Thyroid gland (tissue), 4 donors: Measurements from ENCODE around the gene RARA. TPM values are rescaled to one million over a fixed set of nuclear protein-coding genes. Genes with fewer than 3 reads are reported as not detected.

Source experiments
- DNase-seq, 2 donors: peaks; one replicate each; pipeline ENCODE4 v3.0.0-alpha.2; 2019
- H3K27ac ChIP-seq, 3 donors: fragments of 200-600 bp; sonication (generic); 1 replicate in 2 of 3; 2 replicates in 1 of 3; pipeline ENCODE4 v1.5.1; 2016 to 2019; ENCODE audit warnings: mild to moderate bottlenecking in 1 of 3, moderate library complexity in 1 of 3
- H3K27me3 ChIP-seq: fragments of 200-600 bp; sonication (generic); one replicate; pipeline ENCODE4 v1.5.1; 2019
- H3K36me3 ChIP-seq, 2 donors: fragments of 200-600 bp; sonication (generic); one replicate each; pipeline ENCODE4 v1.5.1; 2016 to 2019
- H3K4me1 ChIP-seq, 2 donors: fragments of 200-600 bp; sonication (generic); one replicate each; pipeline ENCODE4 v1.5.1; 2017 to 2019
- H3K4me3 ChIP-seq, 3 donors: fragments of 200-600 bp; sonication (generic); replicated peaks in 1 of 3; 1 replicate in 2 of 3; 2 replicates in 1 of 3; pipeline ENCODE4 v1.5.1; 2016; ENCODE audit warnings: mild to moderate bottlenecking in 1 of 3
- H3K9me3 ChIP-seq: fragments of 200-600 bp; sonication (generic); one replicate; pipeline ENCODE4 v1.5.1; 2017
- POLR2A ChIP-seq, 2 donors: fragments of 450-650 bp; IDR thresholded peaks; one replicate each; pipeline ENCODE4 v1.6.1; 2017; ENCODE audit warnings: antibody characterized with exemption in 2 of 2, mild to moderate bottlenecking in 2 of 2, moderate library complexity in 1 of 2
- WGBS, 2 donors: methylation state at CpG; one replicate each; pipeline ENCODE4 v1.1.5; 2017; 5-methylcytosine and 5-hydroxymethylcytosine counted together
- intact Hi-C: fragments of 100-400 bp; cut with DNase I; formaldehyde crosslinking; loops from one replicate; pipeline ENCODE4 v1.15.1; 2023
- total RNA-seq, 4 donors: library from RNA; depleted of rRNA; stranded (reverse); fragments of >200 nt; gene quantifications; one replicate each; pipeline ENCODE4 v1.2.3, GENCODE V29; 2016
- TF ChIP-seq, protein P1 (sequence below), 6 experiments: fragments of 200-600 bp in 3 of 6; fragments of 450-650 bp in 3 of 6; sonication (generic) in 3 of 6; IDR thresholded peaks; one replicate each; pipeline ENCODE4 v1.5.1; 2016 to 2019; ENCODE audit warnings: antibody characterized with exemption in 6 of 6, mild to moderate bottlenecking in 2 of 6, inconsistent platforms in 1 of 6, moderate library complexity in 1 of 6

Gene RARA
- total RNA-seq, 4 donors from 2014 or later: 20.0 to 60.9 (median 35.2) TPM

- Histone ChIP-seq H3K4me1 (peaks cover 62 to 80% of the 10 kb centered on the region in 2 donors), H3K9me3 (no peaks in the 10 kb centered on the region), H3K4me3 (peak overlapping the region; percentile 8 to 97 (median 38)), H3K27ac (peak overlapping the region; percentile 85 to 95 (median 88)), H3K36me3 (peaks cover 2 to 5% of the 10 kb centered on the region in 2 donors), H3K27me3 (no peaks in the 10 kb centered on the region)
- 41 to 43% methylated on average over 4 to 7 of the region's 7 CpGs for WGBS, 2 donors
- TF ChIP-seq POLR2A (IDR thresholded peaks at IDR 0.05): no peak
- TF ChIP-seq, protein P1, sequence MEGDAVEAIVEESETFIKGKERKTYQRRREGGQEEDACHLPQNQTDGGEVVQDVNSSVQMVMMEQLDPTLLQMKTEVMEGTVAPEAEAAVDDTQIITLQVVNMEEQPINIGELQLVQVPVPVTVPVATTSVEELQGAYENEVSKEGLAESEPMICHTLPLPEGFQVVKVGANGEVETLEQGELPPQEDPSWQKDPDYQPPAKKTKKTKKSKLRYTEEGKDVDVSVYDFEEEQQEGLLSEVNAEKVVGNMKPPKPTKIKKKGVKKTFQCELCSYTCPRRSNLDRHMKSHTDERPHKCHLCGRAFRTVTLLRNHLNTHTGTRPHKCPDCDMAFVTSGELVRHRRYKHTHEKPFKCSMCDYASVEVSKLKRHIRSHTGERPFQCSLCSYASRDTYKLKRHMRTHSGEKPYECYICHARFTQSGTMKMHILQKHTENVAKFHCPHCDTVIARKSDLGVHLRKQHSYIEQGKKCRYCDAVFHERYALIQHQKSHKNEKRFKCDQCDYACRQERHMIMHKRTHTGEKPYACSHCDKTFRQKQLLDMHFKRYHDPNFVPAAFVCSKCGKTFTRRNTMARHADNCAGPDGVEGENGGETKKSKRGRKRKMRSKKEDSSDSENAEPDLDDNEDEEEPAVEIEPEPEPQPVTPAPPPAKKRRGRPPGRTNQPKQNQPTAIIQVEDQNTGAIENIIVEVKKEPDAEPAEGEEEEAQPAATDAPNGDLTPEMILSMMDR (IDR thresholded peaks at IDR 0.05): no peak
- no peak for DNase-seq
- intact Hi-C loops: loop anchor here (2.0 kb wide), 1 partner anchor 32 kb away; no protein-coding TSS in a partner anchor
These were observed 35.6 kb downstream of the RARA start for GRCh38 chr17:40344421-40345160.

- Histone ChIP-seq H3K4me3 (peak overlapping the region; percentile 8 to 97 (median 38)), H3K27ac (peak overlapping the region; percentile 85 to 95 (median 88)), H3K27me3 (no peaks in the 10 kb centered on the region), H3K9me3 (no peaks in the 10 kb centered on the region), H3K36me3 (peaks cover 5 to 11% of the 10 kb centered on the region in 2 donors), H3K4me1 (peaks cover 63 to 80% of the 10 kb centered on the region in 2 donors)
- intact Hi-C loops: loop anchor here (2.0 kb wide), 1 partner anchor 33 kb away; no protein-coding TSS in a partner anchor
- peak; percentile 84 to 86 for DNase-seq
- WGBS, 2 donors: 2 to 7% methylated on average over 22 to 29 of the region's 45 CpGs
- peak in 1 of 2 donors; percentile 56 for TF ChIP-seq POLR2A (IDR thresholded peaks at IDR 0.05)
- TF ChIP-seq, protein P1 (IDR thresholded peaks at IDR 0.05): no peak
These were observed 36.4 kb downstream of the RARA start for GRCh38 chr17:40345161-40345993.

DNA sequence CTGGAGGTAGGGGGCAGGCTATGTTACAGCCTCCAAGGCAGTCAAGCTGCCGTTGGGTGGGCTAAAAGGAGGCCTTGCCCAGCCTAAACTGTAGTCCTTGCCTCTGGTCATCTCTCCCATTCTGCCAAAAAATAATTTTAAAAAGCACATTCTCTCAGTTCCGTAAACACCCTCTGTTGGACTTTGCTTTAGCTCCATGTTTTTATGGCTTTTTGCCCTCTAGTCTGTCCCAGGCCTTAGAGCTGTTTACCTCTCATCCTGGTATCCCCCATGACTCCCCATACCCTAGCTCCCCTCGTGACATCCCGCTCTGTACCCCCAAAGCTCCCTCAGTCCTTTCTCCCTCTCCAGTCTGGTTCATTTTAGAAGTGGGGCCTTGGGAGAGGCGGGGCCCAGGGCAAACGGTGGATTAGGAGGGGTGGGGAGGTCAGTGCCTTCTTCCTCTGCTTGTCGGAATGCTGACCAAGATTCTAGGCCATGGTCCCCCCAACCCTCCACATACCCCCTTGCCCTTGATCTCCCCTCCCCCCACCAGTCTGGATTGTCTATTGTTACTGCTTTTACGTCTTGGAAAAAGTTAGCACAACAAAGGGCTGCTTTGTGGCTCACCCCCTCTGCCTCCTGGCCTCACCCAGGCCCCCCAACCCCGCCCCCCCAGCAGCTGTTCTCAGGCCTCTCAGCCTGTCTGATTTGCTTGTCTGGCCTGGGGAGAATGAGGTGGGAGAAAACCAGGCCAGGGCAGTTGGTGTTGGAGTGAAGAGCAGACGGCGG is 37.2 kb downstream of the RARA start:
- Histone ChIP-seq H3K27me3 (no peaks in the 10 kb centered on the region), H3K27ac (peak overlapping the region; percentile 85 to 95 (median 88)), H3K4me3 (peak overlapping the region in 1 of 3 donors; percentile 97), H3K9me3 (no peaks in the 10 kb centered on the region), H3K36me3 (peaks cover 5 to 11% of the 10 kb centered on the region in 2 donors), H3K4me1 (peaks cover 59 to 76% of the 10 kb centered on the region in 2 donors)
- TF ChIP-seq, protein P1 (IDR thresholded peaks at IDR 0.05): no peak
- no peak for TF ChIP-seq POLR2A (IDR thresholded peaks at IDR 0.05)
- 56 to 59% methylated on average over 11 of the region's 11 CpGs for WGBS, 2 donors
- no peak for DNase-seq
- intact Hi-C loops: loop anchor here (2.0 kb wide), 1 partner anchor 33 kb away; no protein-coding TSS in a partner anchor

DNA sequence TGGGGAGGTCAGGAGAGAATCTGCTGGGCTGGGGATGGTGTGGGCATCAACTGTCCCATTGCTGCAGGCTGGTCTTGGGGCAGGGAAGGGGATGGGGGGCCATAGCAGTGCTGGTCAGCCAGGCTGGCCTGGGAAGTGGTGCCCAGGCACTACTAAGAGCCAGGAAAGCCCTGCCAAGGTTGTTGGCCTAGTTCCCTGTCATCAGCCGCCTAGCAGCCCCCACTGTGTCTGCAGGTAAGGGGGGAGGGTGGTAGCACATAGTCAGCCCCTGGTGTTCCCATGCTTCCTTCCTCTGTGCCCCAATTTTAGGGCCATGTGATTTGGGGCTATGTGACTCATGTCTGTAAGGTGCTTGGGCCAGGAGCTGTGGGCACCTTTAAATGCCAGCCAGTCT is 37.8 kb downstream of the RARA start:
- WGBS, 2 donors: 17 to 43% methylated on average over 1 of the region's 1 CpG
- TF ChIP-seq, protein P1 (IDR thresholded peaks at IDR 0.05): no peak
- no peak for TF ChIP-seq POLR2A (IDR thresholded peaks at IDR 0.05)
- Histone ChIP-seq H3K9me3 (no peaks in the 10 kb centered on the region), H3K4me3 (no peak overlapping the region), H3K27ac (peak overlapping the region; percentile 85 to 95 (median 88)), H3K27me3 (no peaks in the 10 kb centered on the region), H3K4me1 (peaks cover 59 to 78% of the 10 kb centered on the region in 2 donors), H3K36me3 (peaks cover 7 to 14% of the 10 kb centered on the region in 2 donors)
- DNase-seq: no peak
- intact Hi-C loops: no loop called here
